ENCODE data around the gene CA7. TPM values are rescaled to one million over a fixed set of nuclear protein-coding genes. Genes with fewer than 3 reads are reported as not detected.

Gene CA7
- not detected in 2 replicates for total RNA-seq (2014; rRNA removed; shearing (Covaris generic))

DNA sequence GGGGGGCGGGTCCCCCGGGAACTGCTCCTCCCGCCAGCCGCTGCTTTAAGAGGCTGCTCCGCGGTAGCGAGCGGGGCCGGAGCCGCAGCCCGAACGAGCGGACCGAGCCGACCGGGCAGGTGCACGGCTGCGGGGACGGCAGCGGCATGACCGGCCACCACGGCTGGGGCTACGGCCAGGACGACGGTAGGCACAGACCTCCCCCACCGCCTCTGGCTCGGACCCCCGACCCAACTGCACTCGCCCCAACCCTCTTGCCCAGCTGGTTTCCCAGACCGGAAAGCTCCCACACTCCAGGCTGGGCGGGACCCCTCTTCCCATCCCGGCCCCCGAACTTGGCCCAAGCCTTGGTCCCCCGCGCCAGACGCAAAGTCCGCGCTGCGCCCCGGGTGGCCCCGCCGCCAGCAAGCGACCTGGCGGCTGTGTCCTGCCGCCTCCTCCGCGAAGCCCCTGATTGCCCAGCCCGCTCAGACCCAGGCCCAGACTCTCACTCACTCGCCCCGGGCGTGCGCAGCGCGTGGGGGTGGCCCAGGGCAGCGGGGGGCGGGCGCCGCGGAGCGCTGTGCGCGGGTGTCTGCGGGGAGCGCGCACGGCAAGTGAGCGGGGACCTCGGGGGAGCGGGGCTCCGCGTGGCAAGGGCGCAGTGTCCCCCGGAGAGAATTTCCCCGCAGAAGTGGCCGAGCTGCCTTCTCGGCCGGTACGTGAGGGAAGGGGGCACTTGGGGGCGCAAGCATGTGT lies at the start of gene CA7:
Gene CA7 (plus strand): TSS at position 73 of the 738 bp plus-strand sequence. CDS start 74 bp downstream, at position 147.
- no peak for DNase-seq (ENCODE audit: low spot score)

DNA sequence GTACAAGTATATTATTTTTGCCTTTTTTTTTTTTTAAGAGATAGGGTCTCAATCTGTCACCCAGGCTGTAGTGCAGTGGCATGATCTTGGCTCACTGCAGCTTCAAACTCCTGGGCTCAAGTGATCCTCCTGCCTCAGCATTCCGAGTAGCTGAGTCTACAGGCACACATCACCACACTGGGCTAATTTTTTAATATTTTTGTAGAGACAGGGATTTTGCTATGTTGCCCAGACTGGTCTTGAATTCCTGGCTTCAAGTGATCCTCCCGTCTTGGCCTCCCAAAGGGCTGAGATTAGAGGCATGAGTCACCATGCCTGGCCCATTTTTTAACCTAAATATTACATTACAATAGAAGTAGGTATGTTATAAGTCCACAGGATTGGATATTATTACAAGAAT lies 46.1 kb upstream of the CA7 start:
- DNase-seq (ENCODE audit: low spot score): peak; percentile 1

DNA sequence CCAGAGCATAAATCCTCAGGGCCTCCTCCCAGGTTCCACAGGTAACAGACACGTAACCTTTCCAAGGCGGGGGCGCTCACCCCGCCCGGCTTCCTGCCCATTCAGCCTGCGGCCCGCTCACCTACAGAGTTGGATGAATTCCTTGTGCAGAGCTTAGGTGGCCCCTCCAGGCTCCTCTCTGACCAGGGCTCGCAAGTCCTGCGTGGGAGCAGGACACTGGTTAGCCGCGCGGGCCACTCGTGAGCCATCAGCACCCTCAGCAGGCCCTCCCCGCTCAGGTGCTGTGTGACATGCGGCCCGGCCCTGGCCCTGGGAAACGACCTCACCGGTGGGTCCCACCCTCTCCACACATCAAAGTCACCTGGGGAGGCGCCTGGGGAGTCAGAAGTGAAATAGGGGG lies 43.4 kb upstream of the CA7 start:
- no peak for DNase-seq (ENCODE audit: low spot score)

DNA sequence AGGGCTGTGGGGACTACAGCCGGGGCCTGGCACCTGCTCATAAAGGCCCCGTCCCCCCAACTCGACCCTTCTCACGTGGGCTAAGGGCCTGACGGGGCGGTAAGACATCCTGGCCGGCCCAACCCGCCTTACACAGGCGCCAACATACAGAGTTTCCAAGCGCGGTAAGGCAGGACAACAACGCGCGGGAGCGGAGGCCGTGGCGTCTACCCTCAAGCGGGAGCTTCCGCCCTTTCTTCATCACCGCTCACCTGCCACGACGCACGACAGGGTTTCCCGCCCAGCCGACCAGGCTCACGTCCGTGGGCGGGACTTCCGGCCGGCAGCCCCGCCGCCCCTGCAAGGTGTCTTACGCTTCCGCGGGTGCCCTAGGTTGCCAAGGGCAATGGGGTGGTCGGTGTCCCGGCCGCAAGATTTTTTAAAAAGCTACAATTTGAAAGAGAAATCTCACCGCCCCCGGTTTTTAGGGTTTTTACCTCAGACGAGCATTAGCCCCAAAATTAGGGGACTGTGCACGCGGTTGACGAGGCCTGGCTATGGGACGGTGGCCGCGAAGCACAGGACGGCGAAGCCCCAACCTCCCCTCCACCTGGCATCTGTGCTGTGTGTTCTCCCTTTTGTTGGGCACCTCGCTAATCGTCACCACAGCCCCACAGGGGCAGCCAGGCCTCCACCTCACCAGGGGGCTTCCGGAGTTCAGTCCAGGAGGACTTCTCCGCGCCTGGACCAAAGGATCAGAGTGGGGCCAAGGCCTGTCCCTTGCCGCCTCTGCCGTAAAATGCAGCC lies 42.7 kb upstream of the CA7 start, which contains the start of gene TERB1:
Gene TERB1 (minus strand): TSS at position 265 of the 786 bp plus-strand sequence. CDS start 4,786 bp downstream, outside the sequence.
- no peak for DNase-seq (ENCODE audit: low spot score)

DNA sequence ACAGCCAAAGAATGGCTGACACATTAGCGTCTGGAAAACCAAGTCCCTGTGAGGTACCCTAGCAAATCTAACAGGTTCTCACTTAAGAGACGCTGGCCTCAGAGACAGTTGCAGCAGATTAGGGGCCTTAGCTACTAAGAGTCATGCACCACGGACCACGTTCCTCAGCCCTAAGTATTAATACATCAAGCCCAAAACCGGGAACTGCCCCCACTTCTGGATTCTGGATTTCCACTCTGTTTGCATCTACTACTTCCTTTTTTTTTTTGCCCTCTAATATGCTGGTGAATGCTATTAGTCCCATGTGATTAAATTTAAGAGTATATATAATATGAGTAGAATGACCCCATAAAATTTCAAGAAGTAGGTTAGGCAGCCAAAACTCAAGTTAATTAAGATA lies 42.1 kb upstream of the CA7 start:
- DNase-seq (ENCODE audit: low spot score): no peak

DNA sequence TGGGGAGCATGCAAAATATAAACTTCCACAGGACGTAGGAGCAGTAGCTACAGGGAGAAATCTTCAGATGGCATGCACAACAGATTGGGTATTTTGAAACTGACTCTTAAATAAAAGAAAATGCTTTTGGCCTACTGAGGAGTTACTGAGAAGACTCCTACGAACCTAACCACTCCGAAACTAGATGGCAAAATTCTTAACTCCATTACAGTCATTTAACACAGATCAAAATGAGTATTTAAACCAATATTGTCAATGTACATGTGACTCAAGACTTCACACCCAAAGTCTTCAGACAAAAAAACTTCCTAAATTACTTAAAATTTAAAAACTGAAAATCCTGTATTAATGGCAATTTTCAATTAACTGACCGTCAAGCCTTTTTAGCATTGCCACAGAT lies 34.4 kb upstream of the CA7 start:
- DNase-seq (ENCODE audit: low spot score): no peak

DNA sequence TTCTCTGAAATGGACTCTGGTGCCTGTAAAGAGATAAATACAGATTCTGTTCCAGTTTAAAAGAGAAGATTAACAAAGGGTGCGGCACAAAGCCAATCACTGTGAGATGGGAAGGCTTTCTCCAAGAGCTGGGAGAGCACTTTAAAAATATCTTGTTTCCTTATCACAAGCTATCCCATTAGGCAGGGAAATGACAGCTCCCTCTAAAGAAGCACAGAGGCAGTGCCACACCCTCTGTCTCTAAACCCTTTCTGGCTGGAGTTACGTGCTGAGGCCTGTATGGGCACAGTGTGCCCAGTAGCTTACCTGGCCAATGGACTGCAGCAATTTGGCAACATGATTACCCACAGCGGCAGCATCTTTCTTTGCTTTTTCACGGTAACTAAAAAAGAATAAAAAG lies 33.8 kb upstream of the CA7 start:
- no peak for DNase-seq (ENCODE audit: low spot score)

DNA sequence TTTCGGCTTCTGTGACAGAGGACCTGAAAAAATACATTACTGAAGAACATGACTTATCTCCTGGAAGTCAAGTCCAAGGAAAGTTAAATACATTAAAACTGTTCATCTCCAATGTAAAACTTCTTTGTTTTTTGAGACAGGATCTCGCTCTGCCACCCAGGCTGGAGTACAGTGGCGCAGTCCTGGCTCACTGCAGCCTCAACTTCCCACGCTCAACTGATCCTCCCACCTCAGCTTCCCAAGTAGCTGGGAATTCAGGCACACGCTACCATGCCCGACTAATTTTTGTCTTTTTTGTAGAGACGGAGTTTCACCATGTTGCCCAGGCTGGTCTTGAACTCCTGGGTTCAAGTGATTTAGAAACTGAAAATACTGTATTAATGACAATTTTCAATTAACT lies 33.2 kb upstream of the CA7 start:
- no peak for DNase-seq (ENCODE audit: low spot score)

DNA sequence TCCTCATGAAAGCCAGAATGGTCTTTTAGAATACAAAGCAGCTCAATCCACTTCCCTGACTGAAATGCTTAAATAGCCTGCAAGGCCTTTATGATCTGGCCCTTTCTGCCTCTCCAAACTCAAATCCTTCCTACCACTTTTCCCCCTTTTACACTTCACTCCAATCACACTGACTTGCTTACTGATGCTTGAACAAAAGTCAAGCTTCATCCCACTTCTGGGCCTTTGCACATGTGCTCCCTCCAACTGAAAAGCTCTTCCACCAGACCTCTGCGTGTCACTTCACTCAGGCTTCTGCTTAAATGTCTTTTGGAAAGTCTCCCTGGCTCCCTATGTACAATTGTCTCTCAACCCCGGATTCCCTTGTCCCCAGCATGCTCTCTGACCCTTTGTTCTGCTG lies 29.5 kb upstream of the CA7 start:
- DNase-seq (ENCODE audit: low spot score): no peak

DNA sequence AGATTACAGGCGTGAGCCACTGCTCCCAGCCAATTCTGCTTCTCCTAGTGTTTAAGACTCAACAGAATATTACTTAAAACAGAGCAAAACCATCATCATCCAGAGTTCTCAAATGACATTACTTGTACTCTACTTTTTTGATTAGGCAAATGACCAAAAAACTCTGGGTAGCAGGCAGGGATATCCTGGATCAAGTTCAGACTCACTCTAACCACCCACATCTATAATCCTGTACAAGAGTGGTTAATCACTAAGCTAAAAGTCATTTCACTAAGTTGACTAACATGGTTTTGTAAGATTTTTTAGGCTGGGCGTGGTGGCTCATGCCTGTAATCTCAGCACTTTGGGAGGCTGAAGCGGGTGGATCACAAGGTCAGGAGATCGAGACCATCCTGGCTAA lies 20.2 kb upstream of the CA7 start:
- DNase-seq (ENCODE audit: low spot score): no peak

DNA sequence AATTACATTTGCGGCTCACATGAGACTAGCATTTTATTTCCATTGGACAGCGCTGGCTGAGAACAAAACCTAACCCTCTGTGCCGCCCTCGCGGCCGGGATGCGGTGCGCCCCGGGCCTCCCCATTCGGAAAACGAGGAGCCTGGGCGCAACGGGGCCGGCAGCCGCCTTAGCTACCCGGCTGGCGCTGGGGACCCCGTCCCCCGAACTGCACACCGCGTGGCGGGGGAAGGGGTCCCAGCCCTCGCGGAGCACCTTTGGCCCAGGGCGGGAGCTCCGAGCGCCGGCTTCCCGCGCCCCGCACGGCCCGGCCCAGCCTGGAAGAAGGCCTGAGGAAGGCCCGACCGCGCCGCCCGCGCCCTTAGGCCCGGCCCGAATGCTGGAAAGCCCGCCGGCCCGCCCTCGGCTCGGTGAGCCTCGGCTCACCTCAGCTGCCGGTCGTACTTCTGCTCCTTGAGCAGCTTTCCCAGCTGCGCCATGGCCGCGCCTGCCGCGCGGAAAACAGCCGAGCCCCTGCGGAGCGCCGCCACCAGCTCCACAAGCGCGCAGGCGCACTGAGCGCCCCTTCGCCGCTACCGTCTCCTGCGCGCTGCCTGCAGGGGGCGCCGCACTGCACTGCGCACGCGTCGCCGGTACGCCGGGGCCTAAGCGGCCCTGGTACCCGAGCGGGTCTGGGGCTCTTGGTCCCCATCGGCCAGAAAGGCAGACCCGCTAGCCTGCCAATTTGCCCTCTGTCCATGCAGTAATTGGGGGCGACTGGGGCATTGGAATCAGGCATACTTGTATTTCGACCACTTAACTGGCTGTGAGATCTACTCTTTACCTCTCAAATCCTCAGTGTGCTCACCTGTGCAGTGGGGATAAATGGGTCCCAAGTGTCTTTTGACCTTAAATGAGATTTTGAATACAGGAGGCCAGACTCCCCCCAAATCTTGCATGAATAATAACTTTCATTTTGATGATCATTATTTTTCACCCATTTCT lies 13.5 kb upstream of the CA7 start, which contains the start of gene NAE1:
Gene NAE1 (minus strand): TSS at position 555 of the 983 bp plus-strand sequence. CDS start 77 bp downstream, at position 478.
- peak; percentile 50 for DNase-seq (ENCODE audit: low spot score)

DNA sequence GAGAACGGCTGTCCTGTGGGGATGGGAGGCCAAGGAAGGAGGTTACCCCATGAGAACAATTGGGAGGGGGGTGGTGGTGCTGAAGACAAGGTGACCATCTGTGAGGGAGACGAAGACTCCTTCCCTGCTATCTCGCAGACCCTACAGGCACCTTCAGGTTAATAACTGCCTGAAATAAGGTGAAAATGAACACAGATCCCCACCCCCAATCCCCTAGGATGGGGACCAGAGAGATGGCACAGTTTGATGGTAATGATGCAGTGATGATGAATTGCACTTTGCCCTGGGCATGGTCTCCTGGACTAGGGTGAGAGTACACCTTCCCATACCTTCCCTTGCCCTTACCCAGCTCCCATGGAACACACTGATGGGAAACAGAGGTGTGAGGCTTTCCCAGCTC lies 12.0 kb upstream of the CA7 start:
- DNase-seq (ENCODE audit: low spot score): no peak

DNA sequence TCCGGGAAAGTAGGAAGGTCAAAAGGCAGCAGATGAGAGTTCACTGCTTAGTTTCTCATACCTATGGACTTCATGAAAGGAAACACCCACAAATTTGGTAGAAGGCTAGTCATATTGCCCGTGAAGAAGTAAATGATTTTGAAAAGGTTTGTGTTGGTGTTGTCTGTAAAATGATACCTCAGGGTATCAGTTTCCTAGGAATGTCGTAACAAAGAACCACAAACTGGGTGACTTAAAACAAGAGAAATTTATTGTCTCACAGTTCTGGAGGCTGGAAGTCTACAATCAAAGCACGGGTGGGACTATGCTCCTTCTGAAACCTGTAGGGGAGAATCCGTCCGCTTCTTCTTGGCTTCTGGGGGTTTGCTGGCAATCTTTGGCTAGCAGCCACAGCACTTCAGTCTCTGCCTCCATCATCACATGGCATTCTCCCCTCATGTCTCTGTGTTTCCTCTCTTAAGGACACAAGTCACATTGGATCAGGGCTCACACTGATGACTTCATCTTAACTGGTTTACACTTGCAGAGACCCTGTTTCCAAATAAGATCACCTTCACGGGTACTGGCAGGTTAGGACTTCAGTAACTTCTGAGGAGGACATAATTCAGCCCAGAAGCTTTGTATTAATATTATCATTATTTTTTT lies 11.4 kb upstream of the CA7 start:
- DNase-seq (ENCODE audit: low spot score): no peak

DNA sequence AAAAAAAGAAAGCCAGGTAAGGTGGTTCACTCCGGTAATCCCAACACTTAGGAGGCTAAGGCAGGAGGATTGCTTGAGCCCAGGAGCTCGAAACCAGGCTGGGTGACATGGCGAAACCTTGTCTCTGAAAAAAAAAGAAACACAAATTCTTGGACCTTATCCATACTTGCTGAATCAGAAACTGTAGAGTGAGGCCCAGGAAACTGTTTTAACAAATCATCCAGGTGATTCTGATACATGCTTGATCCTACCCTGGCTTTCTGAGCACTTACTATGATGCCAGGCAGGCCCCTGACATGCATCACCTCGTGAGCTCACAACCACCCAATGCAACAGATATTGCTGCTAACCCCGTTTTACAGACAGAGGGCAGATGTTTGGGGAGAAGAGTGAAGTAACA lies 9.5 kb upstream of the CA7 start:
- DNase-seq (ENCODE audit: low spot score): no peak

DNA sequence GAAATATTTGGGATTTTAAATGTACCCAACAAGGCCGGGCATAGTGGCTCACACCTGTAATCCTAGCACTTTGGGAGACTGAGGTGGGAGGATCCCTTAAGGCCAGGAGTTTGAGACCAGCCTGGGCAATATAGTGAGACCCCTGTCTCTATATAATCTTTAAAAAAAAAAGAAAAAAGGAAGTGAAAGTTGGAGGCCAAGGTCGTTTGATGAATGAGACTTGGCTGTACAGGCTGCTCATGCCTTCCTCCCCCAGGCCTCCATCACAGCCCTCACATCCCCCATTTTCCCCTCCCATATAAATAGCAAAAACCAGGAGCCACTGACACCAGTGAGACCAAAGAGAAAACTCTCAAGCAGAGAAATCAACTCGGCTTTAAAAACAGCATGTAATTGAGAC lies 3.3 kb upstream of the CA7 start:
- DNase-seq (ENCODE audit: low spot score): no peak

DNA sequence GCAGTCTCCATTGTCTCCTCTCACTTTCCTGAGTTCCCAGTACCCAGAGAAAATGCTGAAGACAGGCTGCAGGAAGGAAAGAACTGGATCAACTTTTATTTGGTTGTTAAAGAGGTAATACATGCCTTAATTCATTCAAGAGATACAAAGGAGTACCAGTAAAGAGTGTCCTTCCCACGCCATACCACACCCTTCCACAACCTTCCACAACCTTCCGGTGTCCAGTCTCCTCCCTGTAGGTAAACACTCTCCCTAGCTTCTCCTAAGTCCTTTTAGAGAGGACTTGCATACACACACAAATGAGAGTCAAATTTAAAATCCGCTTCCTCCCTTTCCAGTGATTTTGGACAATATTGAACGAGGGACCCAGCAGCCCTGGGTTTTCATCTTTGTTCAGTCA lies 2.8 kb upstream of the CA7 start:
- no peak for DNase-seq (ENCODE audit: low spot score)

DNA sequence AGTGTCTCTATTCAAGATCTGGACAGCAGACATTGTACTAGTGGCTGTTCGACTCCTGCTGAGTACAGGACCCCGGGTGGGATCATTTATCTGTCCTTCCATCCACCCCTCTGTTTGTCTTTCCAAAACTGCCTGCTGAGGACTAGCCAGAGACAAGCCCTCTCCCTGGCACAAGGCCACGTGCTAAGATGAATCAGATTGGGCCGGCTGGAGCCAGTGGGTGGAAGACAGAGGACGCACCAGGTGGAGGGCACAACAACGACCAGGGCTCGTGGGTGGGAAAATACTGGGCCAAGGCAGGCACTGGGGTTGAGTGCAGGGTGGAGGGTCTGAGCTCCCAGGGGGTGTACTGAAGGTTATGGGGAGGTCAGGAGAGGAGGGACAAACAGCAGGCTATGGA lies 1.4 kb upstream of the CA7 start:
- no peak for DNase-seq (ENCODE audit: low spot score)

DNA sequence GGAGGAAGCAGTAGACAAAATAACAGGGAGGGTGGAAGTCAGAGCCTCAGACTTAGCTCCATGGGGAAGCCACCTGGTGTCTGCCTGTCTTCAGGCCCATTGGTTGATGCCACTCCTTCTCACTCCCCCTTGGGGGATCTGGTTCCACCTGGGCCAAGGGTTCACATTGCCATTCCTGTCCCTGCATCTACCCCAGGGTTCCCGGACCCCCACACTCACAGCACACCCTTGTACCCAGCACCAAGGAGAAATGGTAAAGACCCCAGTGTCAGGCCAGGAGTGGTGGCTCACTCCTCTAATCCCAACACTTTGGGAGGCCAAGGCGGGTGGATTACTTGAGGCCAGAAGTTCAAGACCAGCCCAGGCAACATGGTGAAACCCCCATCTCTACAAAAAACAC lies 1.0 kb upstream of the CA7 start:
- DNase-seq (ENCODE audit: low spot score): no peak

DNA sequence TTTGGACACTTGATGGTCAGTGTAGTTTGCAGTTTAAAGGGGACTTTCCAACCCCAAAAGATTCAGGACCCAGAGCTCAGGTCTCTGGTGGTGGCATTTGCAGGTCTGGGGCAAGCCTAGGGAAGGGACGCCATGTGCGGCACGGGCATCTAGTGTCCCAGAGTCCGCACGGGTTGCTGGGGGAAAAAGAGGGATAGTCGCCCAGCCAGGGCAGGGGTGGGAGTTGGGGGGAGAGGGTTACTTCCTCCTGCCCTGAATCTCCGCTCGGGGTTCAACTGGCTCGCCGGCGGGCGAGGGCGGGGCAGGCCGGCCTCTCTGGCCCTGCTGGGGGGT lies 239 bp upstream of the CA7 start:
- DNase-seq (ENCODE audit: low spot score): no peak

DNA sequence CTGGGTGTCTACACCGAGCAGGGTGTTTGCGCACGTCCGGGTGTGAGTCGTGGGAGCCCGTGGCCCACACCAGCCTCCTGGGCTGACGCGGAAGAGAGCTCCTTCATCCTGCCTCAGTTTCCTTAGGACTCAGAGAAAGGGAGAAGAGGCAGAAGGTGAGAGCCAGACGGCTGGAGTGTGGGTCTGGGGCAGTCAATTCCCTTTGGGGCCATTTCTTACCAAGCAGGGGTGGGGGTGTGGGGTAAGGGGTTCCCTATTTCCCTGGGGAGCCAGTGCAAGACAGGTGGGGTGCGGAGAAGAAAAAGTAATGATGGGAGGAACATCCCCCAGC lies 831 bp downstream of the CA7 start:
- no peak for DNase-seq (ENCODE audit: low spot score)

DNA sequence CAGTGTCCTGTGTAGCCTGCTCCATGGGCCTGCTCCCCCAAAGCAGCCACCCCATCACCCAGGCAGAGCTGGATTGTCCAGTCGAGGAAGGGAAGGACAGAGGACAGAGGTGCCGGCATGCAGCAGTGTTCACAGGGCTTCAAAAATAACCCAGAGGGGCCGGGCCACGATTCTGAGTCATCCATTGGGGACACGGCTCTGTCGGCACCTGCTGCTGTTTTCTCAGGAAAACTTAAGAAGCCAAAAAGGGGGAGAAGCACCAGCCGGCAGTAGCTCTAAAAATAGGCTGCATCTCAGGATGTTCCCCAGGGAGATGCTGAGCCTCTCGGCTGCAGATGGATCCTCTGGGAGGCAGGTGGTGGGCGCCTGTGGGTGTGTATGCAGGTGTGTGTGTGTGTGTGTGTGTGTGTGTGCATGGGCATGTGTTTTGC lies 1.6 kb downstream of the CA7 start:
- DNase-seq (ENCODE audit: low spot score): peak; percentile 44

DNA sequence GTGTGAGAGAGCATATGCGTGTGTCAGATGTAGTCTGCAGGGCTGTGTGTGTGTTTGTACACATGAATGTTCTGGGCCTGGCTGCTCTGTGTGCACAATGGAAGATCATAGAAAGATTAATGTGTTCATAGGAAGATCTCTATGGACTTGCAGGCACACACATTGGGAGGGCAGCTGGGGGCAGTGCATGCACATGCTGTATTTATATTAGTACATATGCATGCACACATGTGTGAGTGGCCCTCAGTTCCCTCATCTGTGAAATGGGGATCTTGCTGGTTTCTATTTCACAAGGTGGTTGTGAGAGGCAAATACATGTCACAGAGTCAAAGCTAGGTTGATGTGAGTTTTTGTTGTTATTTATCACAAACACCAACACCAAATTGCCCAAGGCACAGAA lies 2.1 kb downstream of the CA7 start:
- no peak for DNase-seq (ENCODE audit: low spot score)
